A549 (cell line): ENCODE measurements around the gene COL1A1.

Source experiments
- BCL3 ChIP-seq: fragments of >200 bp; sonication (Bioruptor Twin); formaldehyde crosslinking; IDR thresholded peaks from 3 replicates; pipeline ENCODE4 v1.6.1; 2016
- CBX2 ChIP-seq: fragments of 200-600 bp; sonication (generic); IDR thresholded peaks from 2 replicates; pipeline ENCODE4 v1.6.1; 2016; ENCODE audit warnings: low read depth, mild to moderate bottlenecking, borderline replicate concordance
- CBX8 ChIP-seq: fragments of 200-600 bp; sonication (generic); IDR thresholded peaks from 2 replicates; pipeline ENCODE4 v1.6.1; 2016
- CEBPB ChIP-seq, 2 experiments: fragments of >200 bp in 1 of 2; sonication (Bioruptor Twin) in 1 of 2; formaldehyde crosslinking in 1 of 2; IDR thresholded peaks; 2 replicates each; pipeline ENCODE4 v1.6.1; 2012 to 2016
- CHD2 ChIP-seq: fragments of 150-350 bp; IDR thresholded peaks from 2 replicates; pipeline ENCODE4 v1.6.1; 2014; ENCODE audit warnings: low read length; ENCODE audit not compliant: partially characterized antibody
- CHD4 ChIP-seq: fragments of 200-600 bp; sonication (generic); IDR thresholded peaks from 2 replicates; pipeline ENCODE4 v1.6.1; 2016; ENCODE audit warnings: antibody characterized with exemption, mild to moderate bottlenecking, borderline replicate concordance
- CTCF ChIP-seq: fragments of >200 bp; sonication (Bioruptor Twin); formaldehyde crosslinking; IDR thresholded peaks from 3 replicates; pipeline ENCODE4 v1.5.1; 2016
- MYC ChIP-seq: IDR thresholded peaks from 2 replicates; pipeline ENCODE4 v1.6.1; 2012; ENCODE audit warnings: mild to moderate bottlenecking, inconsistent platforms, low read length, improper control_type of control experiment, borderline replicate concordance

GRCh38 chr17:50177983-50178834 is 23.2 kb downstream of the COL1A1 start:
- TF ChIP-seq CHD4 (0 out of 2 replicates have a peak, but pooled peaks have one; percentile 61), CTCF (peak; percentile 86), CBX2 (no peak), BCL3 (no peak), MYC (peak; percentile 94), CHD2 (peak; percentile 9), CBX8 (no peak), CEBPB (IDR thresholded peaks at IDR 0.05) (0 out of 4 replicates have a peak, but pooled peaks of 1 of the 2 experiments have one; percentile 28)
